Daoy (cell line): ENCODE measurements around the gene WFS1. TPM values are rescaled to one million over a fixed set of nuclear protein-coding genes. Genes with fewer than 3 reads are reported as not detected.

Source experiments
- DNase-seq: peaks from one replicate; pipeline ENCODE4 v3.0.0-alpha.2; 2015; ENCODE audit warnings: low read depth
- total RNA-seq: library from RNA; depleted of rRNA; stranded (reverse); fragments of >200 nt; shearing (Covaris generic); gene quantifications from 2 replicates; pipeline ENCODE4 v1.2.3, GENCODE V29; 2014

WFS1 gene
- total RNA-seq, 1 experiment from 2014 or later: 19.3 TPM

DNA sequence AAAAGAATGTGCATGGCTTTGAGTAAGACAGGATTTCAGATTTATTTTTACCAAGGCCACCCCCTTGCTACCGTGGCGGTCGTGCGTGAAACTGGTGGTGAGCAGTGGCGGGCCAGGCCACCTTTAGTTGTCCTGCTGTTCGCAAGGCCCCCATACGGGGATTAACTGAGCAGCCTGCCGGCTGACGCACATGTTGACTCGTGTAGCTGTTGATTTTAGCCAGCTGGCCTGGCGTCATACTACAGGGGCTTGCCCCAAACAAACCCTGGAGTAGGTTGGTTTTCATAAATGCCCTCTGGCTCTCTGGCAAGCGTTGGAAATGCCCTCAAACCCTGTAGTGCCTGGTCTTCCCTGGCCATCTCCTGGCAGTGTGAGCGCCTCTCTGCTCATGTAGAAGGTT is 28.4 kb downstream of the WFS1 start:
- no peak for DNase-seq

DNA sequence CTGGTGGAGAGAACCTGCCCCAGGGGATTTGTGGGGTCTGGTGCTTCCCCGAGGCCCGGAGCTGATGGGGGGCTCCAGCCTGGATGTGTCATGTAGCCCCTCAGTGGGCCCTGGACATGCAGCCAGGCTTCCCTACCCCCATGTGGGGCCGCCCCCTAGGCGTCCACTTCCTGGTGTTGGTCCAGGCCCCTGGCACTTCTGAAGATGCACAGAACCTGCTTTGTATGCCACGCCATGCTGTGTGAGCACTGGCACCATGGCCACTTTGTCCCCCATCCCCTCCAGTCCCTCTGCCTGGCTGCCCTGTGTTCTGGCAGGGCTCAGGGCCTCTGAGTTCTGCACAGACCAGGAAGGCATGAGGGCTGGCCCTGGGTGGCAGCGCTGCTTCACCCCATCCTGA is 29.2 kb downstream of the WFS1 start:
- DNase-seq: no peak

DNA sequence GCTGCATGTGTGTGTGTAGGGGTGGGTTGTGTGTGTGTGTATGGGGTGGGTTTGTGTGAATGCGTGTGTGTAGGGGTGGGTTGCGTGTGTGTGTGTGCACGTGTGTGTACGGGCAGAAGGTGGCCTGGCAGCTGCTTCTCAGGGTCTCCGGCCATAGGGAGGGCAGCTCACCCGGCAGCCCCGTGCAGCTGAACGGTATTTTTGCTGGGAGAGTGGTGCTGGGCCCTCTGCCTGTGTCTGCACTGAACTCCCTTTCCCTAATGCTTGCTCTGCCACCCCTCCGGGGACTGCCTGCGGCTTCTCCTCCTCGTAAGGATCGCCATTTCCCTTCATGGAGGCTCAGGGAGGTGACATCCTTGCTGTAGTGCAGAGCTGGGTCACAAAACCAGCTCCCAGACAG is 30.2 kb downstream of the WFS1 start:
- DNase-seq: no peak

DNA sequence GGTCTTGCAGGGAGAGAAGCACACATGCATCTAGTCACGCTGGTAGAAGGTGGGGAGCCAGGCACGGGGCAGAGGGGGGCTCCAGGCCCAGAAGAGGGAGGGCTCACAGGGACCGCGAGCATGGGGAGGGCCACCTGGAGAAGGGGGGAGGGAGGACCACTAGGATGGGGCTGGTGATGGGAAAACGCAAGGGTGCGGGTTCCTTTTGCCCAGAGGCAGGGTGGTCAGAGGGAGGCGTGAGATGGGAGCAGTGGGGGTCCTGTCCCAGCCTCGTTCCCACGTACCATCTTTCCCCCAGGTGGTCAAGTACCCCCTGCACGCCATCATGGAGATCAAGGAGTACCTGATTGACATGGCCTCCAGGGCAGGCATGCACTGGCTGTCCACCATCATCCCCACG is 30.7 kb downstream of the WFS1 start:
- no peak for DNase-seq

DNA sequence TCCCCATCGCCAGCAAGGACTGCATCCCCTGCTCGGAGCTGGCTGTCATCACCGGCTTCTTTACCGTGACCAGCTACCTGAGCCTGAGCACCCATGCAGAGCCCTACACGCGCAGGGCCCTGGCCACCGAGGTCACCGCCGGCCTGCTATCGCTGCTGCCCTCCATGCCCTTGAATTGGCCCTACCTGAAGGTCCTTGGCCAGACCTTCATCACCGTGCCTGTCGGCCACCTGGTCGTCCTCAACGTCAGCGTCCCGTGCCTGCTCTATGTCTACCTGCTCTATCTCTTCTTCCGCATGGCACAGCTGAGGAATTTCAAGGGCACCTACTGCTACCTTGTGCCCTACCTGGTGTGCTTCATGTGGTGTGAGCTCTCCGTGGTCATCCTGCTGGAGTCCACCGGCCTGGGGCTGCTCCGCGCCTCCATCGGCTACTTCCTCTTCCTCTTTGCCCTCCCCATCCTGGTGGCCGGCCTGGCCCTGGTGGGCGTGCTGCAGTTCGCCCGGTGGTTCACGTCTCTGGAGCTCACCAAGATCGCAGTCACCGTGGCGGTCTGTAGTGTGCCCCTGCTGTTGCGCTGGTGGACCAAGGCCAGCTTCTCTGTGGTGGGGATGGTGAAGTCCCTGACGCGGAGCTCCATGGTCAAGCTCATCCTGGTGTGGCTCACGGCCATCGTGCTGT is 31.5 kb downstream of the WFS1 start:
- no peak for DNase-seq

DNA sequence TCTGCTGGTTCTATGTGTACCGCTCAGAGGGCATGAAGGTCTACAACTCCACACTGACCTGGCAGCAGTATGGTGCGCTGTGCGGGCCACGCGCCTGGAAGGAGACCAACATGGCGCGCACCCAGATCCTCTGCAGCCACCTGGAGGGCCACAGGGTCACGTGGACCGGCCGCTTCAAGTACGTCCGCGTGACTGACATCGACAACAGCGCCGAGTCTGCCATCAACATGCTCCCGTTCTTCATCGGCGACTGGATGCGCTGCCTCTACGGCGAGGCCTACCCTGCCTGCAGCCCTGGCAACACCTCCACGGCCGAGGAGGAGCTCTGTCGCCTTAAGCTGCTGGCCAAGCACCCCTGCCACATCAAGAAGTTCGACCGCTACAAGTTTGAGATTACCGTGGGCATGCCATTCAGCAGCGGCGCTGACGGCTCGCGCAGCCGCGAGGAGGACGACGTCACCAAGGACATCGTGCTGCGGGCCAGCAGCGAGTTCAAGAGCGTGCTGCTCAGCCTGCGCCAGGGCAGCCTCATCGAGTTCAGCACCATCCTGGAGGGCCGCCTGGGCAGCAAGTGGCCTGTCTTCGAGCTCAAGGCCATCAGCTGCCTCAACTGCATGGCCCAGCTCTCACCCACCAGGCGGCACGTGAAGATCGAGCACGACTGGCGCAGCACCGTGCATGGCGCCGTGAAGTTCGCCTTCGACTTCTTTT is 32.2 kb downstream of the WFS1 start:
- no peak for DNase-seq

DNA sequence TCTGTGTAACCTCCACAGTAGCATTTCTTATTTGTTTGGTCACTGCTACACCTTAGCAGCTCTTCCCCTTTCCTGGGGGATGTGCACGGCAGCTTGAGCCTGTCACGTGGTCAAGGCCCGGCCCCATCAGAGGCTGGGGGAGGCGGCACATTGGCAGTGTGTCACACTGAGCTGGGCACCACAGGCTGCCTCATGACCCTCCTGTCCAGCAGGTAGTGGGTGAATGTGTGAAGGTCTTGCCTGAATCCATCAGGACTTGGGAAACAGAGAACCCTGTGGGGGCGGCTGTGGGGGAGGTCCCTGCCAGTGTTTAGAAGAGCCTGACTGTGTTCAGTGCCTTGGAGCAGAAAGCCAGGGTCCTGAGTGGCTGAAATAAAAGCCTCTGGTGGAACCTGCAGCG is 33.2 kb downstream of the WFS1 start:
- no peak for DNase-seq

DNA sequence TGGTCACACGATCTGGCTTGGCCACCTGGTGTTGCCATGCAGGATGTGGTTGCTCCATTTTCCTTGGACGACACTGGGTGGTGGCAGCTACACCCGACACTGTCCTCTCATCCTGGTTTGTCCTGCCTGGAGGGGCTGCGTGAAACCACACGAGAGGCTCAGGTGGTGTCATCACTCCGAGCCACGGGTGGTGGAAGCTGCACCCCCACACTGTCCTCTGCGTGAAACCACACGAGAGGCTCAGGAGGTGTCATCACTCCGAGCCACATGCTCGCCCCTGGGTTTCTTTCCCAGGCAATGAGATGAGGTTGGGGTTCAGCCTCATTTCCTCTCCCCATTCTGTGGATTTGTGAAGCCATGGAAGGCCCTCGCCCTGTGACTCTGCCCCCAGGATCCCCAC is 34.3 kb downstream of the WFS1 start:
- DNase-seq: no peak

DNA sequence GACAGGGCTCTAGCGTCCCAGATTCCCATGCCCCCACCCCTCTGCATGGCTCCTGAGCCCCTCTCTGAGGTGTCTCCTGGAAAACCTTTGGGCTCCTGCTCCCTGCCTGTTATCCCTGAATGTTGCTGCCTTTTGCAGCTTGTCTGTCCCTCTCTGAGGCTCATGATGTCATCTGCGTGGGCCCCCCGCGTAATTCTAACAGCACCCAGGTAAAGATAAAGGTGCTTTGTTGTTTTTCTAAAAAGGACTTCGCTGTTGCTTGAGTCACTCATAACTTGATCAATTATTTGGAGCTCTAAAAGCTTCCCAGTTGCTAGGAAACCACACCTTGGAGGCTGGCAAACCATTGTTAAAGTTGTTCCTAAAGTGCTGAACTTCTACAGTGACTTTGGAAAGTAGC is 36.6 kb downstream of the WFS1 start:
- DNase-seq: no peak

DNA sequence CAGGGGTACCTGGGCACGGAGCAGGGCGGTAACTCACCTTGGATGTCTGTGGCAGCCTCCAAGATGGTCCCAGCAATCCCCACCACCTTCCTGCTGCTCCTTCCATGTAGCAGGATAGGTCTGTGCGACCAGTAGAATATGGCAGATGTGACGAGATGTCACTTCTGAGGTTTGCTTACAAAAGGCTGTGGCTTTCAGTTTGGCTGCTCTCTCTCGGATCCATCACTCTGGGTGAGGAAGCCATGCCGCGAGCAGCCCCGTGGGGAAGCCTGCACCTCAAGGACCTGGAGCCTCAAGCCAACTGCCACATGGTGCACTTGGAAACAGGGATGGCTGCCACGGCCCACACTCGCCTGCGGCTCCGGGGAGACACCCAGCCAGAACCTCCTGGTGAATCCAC is 37.6 kb downstream of the WFS1 start:
- no peak for DNase-seq

DNA sequence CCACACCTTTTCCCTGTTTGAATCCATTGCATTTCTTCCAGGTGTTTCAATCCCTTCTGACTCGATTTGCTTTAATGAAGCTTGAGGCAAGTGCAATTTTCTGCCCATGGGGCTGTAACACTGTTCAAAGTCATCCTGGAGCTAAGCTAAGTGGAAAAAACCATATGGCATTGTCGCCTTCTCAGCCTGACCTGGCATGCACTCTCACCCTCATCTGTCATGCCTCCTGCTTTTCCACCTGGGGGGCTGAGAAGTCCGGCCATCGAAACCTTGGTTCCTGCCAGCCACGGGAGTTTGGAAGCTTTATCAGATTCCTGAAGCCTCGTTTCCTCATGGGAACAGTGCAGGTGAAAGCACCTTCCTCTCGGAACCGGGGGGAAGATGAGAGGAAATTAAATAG is 38.2 kb downstream of the WFS1 start:
- no peak for DNase-seq

DNA sequence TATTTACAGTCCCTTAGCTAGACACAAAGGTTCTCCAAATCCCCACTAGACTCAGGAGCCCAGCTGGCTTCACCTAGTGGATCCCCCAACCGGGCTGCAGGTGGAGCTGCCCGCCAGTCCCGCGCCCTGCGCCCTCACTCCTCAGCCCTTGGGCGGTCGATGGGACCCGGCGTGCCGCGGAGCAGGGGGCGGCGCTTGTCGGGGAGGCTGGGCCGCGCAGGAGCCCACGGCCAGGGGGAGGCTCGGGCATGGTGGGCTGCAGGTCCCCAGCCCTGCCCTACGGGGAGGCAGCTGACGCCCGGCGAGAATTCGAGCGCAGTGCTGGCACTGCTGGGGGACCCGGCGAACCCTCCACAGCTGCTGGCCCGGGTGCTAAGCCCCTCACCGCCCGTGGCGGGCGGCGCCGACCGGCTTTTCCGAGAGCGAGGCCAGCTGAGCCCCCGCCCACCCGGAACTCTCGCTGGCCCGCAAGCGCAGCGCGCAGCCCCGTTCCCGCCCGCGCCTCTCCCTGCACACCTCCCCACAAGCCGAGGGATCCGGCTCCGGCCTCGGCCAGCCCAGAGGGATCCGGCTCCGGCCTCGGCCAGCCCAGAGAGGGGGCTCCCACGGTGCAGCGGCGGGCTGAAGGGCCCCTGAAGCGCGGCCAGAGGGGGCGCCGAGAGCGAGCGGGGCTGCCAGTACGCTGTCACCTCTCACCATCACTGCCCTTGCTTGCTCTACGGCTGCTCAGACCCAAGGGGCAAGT is 39.4 kb downstream of the WFS1 start:
- DNase-seq: peak; percentile 40

DNA sequence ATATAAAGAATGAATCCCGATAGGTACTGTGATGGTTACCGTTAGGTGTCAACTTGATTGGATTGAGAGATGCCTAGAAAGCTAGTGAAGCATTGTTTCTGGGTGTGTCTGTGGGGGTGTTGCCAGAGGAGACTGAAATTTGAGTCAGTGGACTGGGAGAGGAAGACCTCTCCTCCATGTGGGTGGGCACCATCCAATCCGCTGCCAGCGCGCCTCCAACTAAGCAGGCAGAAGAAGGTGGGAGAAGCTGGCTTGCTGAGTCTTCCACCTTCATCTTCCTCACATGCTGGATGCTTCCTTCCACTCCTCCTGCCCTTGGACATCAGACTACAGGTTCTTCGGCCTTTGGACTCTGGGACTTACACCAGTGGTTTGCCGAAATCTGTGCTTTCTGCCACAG is 40.1 kb downstream of the WFS1 start:
- no peak for DNase-seq

DNA sequence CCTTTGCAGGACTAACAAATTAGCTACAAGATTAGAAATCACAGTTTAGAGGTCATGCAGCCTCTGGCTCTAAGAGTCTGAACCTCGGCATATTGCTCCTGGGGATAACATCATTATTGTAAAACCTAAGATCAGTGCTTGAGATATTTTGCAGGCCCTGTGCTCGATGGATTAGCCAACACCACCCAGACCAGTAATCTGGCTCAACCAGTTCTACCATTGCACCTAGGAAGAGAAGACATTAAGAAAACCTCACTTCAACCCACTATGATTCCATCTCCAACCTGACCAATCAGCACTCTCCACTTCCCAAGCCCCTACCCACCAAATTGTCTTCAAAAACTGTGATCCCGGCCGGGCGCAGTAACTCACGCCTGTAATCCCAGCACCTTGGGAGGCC is 43.6 kb downstream of the WFS1 start:
- DNase-seq: no peak

DNA sequence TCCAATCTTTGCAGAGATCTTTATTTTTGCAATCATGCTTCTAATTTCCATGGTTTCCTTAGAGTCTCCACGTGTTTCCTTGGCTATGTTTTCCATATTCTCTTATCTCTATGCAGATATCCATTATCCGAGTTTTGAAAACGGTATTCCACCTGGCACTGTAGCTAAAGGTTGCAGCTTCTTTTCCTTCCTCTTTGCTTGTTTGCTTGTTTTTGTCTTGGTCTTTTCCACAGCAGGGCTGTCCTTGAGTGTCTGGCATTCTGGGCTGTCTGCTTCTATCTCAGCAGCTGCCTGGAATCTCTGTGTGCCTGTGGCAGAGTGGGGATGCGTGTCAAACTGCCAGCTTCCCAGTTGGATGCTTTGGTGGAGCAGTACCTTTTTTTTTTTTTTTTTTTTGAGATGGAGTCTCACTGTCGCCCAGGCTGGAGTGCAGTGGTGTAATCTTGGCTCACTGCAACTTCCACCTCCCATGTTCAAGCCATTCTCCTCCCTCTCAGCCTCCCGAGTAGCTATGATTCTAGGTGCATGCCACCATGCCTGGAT is 46.9 kb downstream of the WFS1 start:
- DNase-seq: no peak

DNA sequence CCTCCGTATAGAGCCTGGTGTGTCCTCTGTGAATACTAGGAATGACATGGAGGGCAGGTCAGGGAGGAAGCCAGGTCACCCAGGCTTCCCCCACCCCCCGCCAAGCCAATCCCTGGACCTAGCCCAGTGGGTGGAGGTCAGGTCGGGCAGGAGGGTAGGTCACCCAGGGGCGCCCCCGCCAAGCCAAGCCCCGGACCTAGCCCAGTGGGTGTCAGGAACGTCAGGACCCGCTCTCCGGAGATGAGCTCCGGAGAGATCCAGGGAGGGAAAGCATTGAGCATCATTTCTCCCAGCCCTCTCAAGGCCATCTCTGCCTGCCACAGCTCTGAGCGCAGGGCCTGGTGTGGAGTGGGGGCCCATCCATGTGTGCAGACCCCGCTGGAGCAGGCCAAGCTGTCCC is 48.6 kb downstream of the WFS1 start:
- no peak for DNase-seq

DNA sequence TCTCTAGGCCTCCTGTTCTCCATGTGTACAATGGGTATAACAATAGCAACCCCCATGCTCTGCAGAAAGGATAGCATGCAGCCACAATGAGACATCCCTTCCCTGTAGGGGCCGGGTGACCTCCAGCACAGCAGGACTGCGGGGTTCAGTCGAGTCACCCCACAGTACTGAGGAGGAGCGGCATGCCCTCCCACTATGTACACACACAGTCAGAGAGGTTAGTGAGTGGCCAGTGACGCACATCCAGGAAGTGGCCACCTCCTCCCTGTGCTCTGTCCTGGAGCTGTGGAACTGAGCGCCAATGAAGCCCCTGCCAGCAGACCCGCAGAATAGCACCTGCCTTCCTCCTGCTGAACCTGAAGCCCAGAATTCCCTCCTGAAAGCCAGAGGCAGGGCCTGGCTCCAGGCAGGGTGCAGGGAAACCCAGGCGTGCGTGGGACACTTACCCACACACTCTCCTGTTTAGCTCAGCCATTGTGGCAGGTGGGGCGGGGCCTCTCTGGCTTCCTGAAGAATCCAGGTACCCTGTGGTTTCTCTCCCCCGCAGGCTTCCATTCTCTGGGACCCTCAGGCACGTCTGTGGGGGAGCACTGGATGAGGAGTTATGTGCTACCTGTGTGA is 50.0 kb downstream of the WFS1 start:
- DNase-seq: peak; percentile 49

DNA sequence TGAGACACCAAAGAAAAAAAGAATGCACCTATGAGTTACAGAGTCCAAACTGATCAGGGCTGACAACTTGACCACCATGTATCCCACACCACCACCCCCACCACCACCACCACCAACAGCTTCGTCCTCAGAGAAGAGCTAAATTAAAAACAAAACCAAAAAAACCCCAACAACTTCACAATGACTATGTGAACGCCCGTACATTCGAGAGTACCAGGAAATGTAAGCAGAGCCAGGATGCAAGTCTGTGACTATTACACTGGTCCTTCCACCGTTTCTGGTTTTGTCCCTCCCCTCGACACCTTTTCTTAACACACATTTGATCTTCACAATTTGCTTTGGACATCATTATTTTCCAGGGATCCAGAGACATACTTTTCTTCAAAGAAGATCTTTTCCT is 51.0 kb downstream of the WFS1 start:
- no peak for DNase-seq

DNA sequence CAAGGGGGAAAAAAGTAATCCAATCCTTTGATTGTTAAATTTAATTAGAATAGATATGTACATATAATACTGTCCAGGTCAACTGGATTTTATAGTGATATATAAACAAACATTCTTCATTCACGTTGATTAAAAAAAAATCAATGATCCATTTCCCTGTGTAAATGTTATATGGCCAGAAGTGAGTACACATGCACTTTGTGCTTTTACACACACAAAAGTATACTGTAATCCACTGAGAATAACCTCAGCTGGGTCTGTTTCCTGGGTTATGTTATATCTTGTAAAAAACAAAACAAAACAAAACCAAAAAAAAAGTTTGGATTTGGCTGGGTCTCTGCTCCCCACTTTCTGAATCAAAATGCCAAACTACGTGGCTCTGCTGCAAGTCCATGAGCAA is 51.7 kb downstream of the WFS1 start:
- no peak for DNase-seq

DNA sequence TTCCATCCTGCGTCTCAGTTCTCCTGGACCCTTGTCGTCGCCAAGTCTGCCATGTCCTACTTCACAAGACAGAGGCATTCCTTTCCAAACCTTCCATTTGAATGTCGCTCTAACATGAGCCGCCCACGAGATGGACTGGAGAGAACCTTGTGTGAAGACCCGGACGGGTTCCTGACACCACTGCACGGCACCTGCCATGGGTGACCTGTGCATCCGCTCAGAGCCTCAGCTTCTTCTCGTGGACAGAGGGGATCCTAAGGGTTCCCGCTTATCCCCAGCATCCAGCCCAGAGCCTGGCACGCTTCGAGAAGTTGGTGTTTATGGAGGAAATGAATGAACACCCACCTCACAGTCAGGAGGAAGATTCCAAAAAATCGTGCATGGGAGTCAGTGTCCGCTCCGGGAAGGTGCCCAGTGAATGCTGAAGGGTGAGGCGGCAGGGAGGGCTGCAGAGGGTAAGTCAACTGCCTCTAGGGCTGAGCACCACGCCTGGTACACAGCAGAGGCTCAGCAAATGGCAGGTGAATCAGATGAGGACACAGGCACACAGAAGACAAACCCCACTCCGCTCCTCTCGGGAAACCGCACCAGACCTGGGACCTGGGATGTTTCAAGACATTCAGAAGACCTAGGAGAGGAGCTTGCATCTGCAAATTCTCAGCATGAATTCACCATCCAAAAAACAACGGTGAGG is 52.6 kb downstream of the WFS1 start:
- DNase-seq: no peak

DNA sequence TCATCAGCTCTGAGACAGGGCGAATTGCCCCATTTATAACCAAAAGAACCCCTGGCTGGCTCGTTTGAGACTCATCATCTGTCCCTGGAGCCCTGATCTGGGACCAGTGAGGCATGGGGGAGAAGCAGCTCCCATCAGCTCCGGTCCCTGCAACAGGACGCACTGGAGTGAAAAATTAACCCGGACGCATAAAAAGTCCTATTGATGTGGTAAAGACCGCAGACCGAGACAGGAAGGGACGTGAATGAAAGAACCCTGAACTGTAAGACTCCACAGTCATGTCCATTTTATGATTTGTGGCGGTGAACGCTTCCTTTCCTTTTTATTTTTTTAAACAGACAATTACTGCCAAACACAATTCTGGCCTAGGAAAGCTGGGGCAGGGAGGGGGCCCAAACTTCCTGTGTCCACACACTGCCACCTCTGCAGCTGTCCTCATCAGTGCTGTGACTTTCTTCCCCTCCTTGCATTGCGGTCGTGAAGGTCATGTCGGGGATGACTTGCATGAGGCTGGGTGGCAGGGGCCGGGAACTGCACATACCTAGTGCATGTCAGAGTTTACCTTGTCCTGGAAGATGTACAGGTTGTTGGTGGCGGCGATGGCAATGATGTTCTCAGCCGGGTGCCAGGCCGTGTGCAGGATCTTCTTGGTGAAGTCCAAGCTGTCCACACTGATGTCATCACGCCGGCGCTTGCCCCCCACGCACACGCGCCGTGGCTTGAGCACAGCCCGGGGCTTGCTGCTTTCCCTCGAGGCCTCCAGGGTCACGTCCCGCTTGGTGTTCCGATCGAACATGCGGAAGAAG is 53.3 kb downstream of the WFS1 start:
- no peak for DNase-seq
